Fibroblast of lung (primary cell): ENCODE data around the gene ZNF408. TPM values are rescaled to one million over a fixed set of nuclear protein-coding genes. Genes with fewer than 3 reads are reported as not detected.

Source experiments
- DNase-seq, 2 donors: peaks; one replicate each; pipeline versions ENCODE4 v3.0.0 to v3.0.0-alpha.2; 2010; ENCODE audit warnings: low read depth in 2 of 2
- H2AFZ ChIP-seq: 2 replicates; pipeline ENCODE4 v1.5.1; 2012; ENCODE audit warnings: low read length, control low read depth, inconsistent platforms
- H3K27ac ChIP-seq: 2 replicates; pipeline ENCODE4 v1.5.1; 2011; ENCODE audit warnings: low read length, control low read depth; ENCODE audit not compliant: insufficient read depth
- H3K27me3 ChIP-seq: 2 replicates; pipeline ENCODE4 v1.5.1; 2011; ENCODE audit warnings: mild to moderate bottlenecking, low read length; ENCODE audit not compliant: control insufficient read depth, insufficient read depth
- H3K36me3 ChIP-seq: 2 replicates; pipeline ENCODE4 v1.5.1; 2011; ENCODE audit warnings: low read length; ENCODE audit not compliant: control insufficient read depth, insufficient read depth
- H3K4me1 ChIP-seq: 2 replicates; pipeline ENCODE4 v1.5.1; 2011; ENCODE audit warnings: low read length; ENCODE audit not compliant: control insufficient read depth, insufficient read depth; ENCODE audit errors: extremely low read depth
- H3K4me2 ChIP-seq: 2 replicates; pipeline ENCODE4 v1.5.1; 2011; ENCODE audit warnings: low read length, control low read depth; ENCODE audit not compliant: insufficient read depth; ENCODE audit errors: extremely low read depth
- H3K4me3 ChIP-seq, 4 experiments: fragments of 200-600 bp in 1 of 4; sonication (generic) in 1 of 4; replicated peaks in 1 of 4; 2 replicates each; pipeline ENCODE4 v1.5.1; 2011 to 2016; ENCODE audit warnings: low read length in 4 of 4, low read depth in 3 of 4, mild to moderate bottlenecking in 3 of 4, control low read depth in 2 of 4, inconsistent platforms in 1 of 4, mixed read lengths in 1 of 4; ENCODE audit not compliant: insufficient read depth in 1 of 4; ENCODE audit errors: control extremely low read depth in 1 of 4
- H3K79me2 ChIP-seq: 2 replicates; pipeline ENCODE4 v1.5.1; 2012; ENCODE audit warnings: mild to moderate bottlenecking, low read length, inconsistent platforms; ENCODE audit not compliant: control insufficient read depth, insufficient read depth
- H3K9ac ChIP-seq: 2 replicates; pipeline ENCODE4 v1.5.1; 2011; ENCODE audit warnings: mild to moderate bottlenecking, low read length, control low read depth; ENCODE audit not compliant: insufficient read depth
- H3K9me3 ChIP-seq: 2 replicates; pipeline ENCODE4 v1.5.1; 2012; ENCODE audit warnings: low read depth, low read length; ENCODE audit not compliant: control insufficient read depth, insufficient read depth
- H4K20me1 ChIP-seq: 2 replicates; pipeline ENCODE4 v1.5.1; 2011; ENCODE audit warnings: low read length; ENCODE audit not compliant: control insufficient read depth, insufficient read depth; ENCODE audit errors: extremely low read depth
- EZH2 ChIP-seq: IDR thresholded peaks from 2 replicates; pipeline ENCODE4 v1.5.1; 2012; ENCODE audit warnings: low read length, control low read depth, mild to moderate bottlenecking; ENCODE audit errors: missing control alignments
- polyA plus RNA-seq, 2 donors: library from polyadenylated mRNA; depleted of rRNA in 1 of 2; stranded (reverse) in 1 of 2; unstranded in 1 of 2; fragments of >200 nt; gene quantifications; 2 replicates each; pipeline ENCODE4 v1.2.1, GENCODE V29; 2011 to 2012; ENCODE audit warnings: missing spikeins in 1 of 2
- total RNA-seq: library from RNA; depleted of rRNA; stranded (reverse); fragments of >200 nt; gene quantifications from 2 replicates; pipeline ENCODE4 v1.2.1, GENCODE V29; 2014
- TF ChIP-seq, protein P1 (sequence below), 2 donors: IDR thresholded peaks in 1 of 2; conservative IDR thresholded peaks in 1 of 2; 1 replicate in 1 of 2; 2 replicates in 1 of 2; pipeline ENCODE4 v1.5.1; 2011 to 2012; ENCODE audit warnings: low read length in 2 of 2, control low read depth in 1 of 2, inconsistent platforms in 1 of 2, low read depth in 1 of 2, mild to moderate bottlenecking in 1 of 2

ZNF408 gene
- total and polyA plus RNA-seq, 2 donors (not counting 1 experiment from before 2014, with no cell fraction given): 4.2 to 7.9 TPM

DNA sequence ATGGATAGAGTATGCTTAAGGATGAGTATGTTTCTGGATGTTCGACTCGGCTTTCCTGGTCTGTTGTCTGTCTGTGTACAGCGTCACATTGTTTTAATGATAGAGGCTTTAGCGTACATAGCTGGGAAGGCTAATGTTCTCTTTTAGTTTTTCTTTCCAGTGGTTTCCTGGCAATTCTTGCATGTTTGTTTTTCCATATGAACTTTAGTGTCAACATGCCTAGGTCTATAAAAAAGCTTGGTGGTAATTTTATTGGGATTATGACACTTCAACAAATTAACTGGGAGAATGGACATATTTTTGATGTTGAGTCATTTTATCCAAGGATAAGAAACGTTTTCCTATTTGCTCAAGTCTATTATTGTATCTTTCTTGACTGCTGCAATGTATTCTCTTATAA lies 35.8 kb downstream of the ZNF408 start:
- no peak overlapping the region for H3K9ac ChIP-seq
- no peak overlapping the region for H2AFZ ChIP-seq
- no peaks in the 10 kb centered on the region for H3K4me1 ChIP-seq
- no peak overlapping the region for H3K4me2 ChIP-seq
- TF ChIP-seq, protein P1, sequence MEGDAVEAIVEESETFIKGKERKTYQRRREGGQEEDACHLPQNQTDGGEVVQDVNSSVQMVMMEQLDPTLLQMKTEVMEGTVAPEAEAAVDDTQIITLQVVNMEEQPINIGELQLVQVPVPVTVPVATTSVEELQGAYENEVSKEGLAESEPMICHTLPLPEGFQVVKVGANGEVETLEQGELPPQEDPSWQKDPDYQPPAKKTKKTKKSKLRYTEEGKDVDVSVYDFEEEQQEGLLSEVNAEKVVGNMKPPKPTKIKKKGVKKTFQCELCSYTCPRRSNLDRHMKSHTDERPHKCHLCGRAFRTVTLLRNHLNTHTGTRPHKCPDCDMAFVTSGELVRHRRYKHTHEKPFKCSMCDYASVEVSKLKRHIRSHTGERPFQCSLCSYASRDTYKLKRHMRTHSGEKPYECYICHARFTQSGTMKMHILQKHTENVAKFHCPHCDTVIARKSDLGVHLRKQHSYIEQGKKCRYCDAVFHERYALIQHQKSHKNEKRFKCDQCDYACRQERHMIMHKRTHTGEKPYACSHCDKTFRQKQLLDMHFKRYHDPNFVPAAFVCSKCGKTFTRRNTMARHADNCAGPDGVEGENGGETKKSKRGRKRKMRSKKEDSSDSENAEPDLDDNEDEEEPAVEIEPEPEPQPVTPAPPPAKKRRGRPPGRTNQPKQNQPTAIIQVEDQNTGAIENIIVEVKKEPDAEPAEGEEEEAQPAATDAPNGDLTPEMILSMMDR (conservative IDR thresholded peaks at IDR 0.05 in 1 of 2, IDR thresholded peaks at IDR 0.05 in 1 of 2; ENCODE audit: low read depth in 1 of 2, low read length in 2 of 2): no peak
- no peak for TF ChIP-seq EZH2
- no peak overlapping the region for H3K27ac ChIP-seq
- DNase-seq: no peak
- H3K4me3 ChIP-seq: no peak overlapping the region
- no peaks in the 10 kb centered on the region for H4K20me1 ChIP-seq
- no peaks in the 10 kb centered on the region for H3K27me3 ChIP-seq
- H3K79me2 ChIP-seq: no peaks in the 10 kb centered on the region
- no peaks in the 10 kb centered on the region for H3K9me3 ChIP-seq
- no peaks in the 10 kb centered on the region for H3K36me3 ChIP-seq

DNA sequence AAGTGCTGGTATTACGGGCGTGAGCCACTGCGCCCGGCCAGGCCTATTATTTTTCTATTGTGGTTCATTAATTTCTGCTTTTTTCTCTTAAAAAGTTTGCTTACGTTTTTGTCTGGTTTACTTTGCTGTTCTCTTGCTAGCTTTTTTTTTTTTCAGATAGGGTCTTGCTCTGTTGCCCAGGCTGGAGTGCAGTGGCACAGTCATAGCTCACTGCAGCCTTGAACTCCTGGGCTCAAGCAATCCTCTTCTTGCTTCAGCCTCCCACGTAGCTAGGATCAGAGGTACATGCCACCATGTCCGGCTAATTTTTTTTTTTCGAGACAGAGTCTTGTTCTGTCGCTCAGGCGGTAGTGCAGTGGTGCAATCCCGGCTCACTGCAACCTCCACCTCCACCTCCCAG lies 36.9 kb downstream of the ZNF408 start:
- Histone ChIP-seq H3K9ac (no peak overlapping the region), H3K36me3 (peaks cover 1% of the 10 kb centered on the region), H3K4me1 (no peaks in the 10 kb centered on the region), H3K79me2 (no peaks in the 10 kb centered on the region), H3K27ac (no peak overlapping the region), H4K20me1 (no peaks in the 10 kb centered on the region), H3K9me3 (no peaks in the 10 kb centered on the region), H3K4me3 (no peak overlapping the region), H2AFZ (no peak overlapping the region), H3K4me2 (no peak overlapping the region), H3K27me3 (no peaks in the 10 kb centered on the region)
- DNase-seq: no peak
- TF ChIP-seq EZH2: no peak
- TF ChIP-seq, protein P1 (conservative IDR thresholded peaks at IDR 0.05 in 1 of 2, IDR thresholded peaks at IDR 0.05 in 1 of 2; ENCODE audit: low read depth in 1 of 2, low read length in 2 of 2): no peak

DNA sequence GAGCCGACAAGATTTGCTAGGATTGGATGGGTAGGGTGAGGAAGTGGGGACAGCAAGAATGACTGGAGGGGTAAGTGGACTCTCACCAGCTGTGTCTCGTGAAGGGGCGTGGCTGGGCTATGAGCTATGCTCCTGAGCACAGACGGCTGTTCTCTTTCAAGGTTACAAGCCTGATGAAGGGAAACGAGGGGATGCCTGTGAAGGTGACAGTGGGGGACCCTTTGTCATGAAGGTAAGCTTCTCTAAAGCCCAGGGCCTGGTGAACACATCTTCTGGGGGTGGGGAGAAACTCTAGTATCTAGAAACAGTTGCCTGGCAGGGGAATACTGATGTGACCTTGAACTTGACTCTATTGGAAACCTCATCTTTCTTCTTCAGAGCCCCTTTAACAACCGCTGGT lies 38.1 kb downstream of the ZNF408 start:
- DNase-seq: no peak
- H3K27ac ChIP-seq: no peak overlapping the region
- no peaks in the 10 kb centered on the region for H3K27me3 ChIP-seq
- TF ChIP-seq, protein P1 (conservative IDR thresholded peaks at IDR 0.05 in 1 of 2, IDR thresholded peaks at IDR 0.05 in 1 of 2; ENCODE audit: low read depth in 1 of 2, low read length in 2 of 2): no peak
- TF ChIP-seq EZH2: no peak
- no peak overlapping the region for H3K4me3 ChIP-seq
- H3K4me1 ChIP-seq: no peaks in the 10 kb centered on the region
- no peak overlapping the region for H3K4me2 ChIP-seq
- no peaks in the 10 kb centered on the region for H3K9me3 ChIP-seq
- peaks cover 1% of the 10 kb centered on the region for H3K36me3 ChIP-seq
- no peaks in the 10 kb centered on the region for H4K20me1 ChIP-seq
- no peaks in the 10 kb centered on the region for H3K79me2 ChIP-seq
- H2AFZ ChIP-seq: no peak overlapping the region
- no peak overlapping the region for H3K9ac ChIP-seq
